ENCODE results near the gene OIT3.

OIT3 gene

DNA sequence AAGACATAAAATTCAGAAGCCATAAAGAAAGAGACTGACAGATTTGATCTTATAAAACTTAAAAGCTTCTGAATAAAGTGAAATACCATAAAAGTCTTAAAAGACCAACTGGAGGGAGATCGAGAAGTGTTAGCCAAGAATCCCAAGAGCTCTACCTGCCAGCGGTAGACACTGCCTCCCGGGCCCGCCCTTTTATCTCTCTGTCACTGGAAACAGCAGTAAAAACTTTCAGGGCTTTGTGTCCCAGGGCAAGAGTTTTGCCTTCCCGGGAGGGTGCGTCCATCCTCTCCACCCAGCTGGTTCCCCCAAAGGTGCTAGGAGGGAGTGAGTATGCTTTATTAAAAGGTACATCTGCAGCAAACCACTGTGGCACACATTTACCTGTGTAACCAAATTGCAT, 55.2 kb downstream of the OIT3 start:
- no peaks in the 10 kb centered on the region for H3K9me3 ChIP-seq (ENCODE audit: insufficient read depth, low read length)
- H3K9me2 ChIP-seq (replicated peaks; ENCODE audit: insufficient read depth, low read length), result no peaks in the 10 kb centered on the region
- no peaks in the 10 kb centered on the region for H3K79me2 ChIP-seq (ENCODE audit: insufficient read depth, low read length)
- no peak overlapping the region for H3K27ac ChIP-seq (ENCODE audit: low read depth, low read length)
- H3K27me3 ChIP-seq (ENCODE audit: low read length), result no peaks in the 10 kb centered on the region
- no peaks in the 10 kb centered on the region for H3F3A ChIP-seq (ENCODE audit: insufficient read depth)
- H2AFZ ChIP-seq (ENCODE audit: low read depth, low read length, severe bottlenecking), result no peak overlapping the region
- H3K4me3 ChIP-seq (ENCODE audit: insufficient read depth, low read length, poor library complexity, severe bottlenecking), result no peak overlapping the region
- H3K4me2 ChIP-seq (ENCODE audit: low read depth, low read length, poor library complexity, severe bottlenecking), result no peak overlapping the region
- no peak overlapping the region for H3K9ac ChIP-seq (ENCODE audit: low read length)
- TF ChIP-seq, protein P1, sequence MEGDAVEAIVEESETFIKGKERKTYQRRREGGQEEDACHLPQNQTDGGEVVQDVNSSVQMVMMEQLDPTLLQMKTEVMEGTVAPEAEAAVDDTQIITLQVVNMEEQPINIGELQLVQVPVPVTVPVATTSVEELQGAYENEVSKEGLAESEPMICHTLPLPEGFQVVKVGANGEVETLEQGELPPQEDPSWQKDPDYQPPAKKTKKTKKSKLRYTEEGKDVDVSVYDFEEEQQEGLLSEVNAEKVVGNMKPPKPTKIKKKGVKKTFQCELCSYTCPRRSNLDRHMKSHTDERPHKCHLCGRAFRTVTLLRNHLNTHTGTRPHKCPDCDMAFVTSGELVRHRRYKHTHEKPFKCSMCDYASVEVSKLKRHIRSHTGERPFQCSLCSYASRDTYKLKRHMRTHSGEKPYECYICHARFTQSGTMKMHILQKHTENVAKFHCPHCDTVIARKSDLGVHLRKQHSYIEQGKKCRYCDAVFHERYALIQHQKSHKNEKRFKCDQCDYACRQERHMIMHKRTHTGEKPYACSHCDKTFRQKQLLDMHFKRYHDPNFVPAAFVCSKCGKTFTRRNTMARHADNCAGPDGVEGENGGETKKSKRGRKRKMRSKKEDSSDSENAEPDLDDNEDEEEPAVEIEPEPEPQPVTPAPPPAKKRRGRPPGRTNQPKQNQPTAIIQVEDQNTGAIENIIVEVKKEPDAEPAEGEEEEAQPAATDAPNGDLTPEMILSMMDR (IDR thresholded peaks at IDR 0.05; ENCODE audit: insufficient read depth, low read length, poor library complexity, severe bottlenecking), result no peak
- no peak for TF ChIP-seq EZH2phosphoT487 (conservative IDR thresholded peaks at IDR 0.05; ENCODE audit: low read length)
- H4K20me1 ChIP-seq (ENCODE audit: low read depth, low read length), result no peaks in the 10 kb centered on the region; the same call in 1 of the 2 replicates
- no peaks in the 10 kb centered on the region for H3K36me3 ChIP-seq (ENCODE audit: low read length)

DNA sequence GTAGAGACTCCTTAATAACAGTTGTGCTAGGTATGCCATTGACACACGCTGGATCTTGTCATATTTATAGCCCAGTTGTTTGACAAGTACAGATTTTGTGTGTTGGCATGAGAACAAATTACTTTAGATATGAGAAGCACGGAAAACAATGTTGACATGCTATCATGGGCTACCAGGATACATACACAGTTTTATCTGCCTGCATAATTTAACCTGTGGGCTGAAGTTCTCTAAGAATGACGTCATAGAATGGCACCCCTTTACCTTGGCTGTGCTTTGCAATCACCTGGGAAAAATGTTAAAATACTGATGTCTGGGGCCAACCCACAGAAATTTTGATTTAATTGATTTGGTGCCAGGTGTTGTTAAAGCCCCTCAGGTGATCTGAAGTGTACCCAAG, 58.2 kb downstream of the OIT3 start:
- Histone ChIP-seq H3K36me3 (ENCODE audit: low read length) (no peaks in the 10 kb centered on the region), H3K79me2 (ENCODE audit: insufficient read depth, low read length) (no peaks in the 10 kb centered on the region), H4K20me1 (ENCODE audit: low read depth, low read length) (no peaks in the 10 kb centered on the region), H3K9ac (ENCODE audit: low read length) (no peak overlapping the region), H3K9me3 (ENCODE audit: insufficient read depth, low read length) (no peaks in the 10 kb centered on the region), H3F3A (ENCODE audit: insufficient read depth) (no peaks in the 10 kb centered on the region), H3K9me2 (replicated peaks; ENCODE audit: insufficient read depth, low read length) (no peaks in the 10 kb centered on the region), H3K27me3 (ENCODE audit: low read length) (no peaks in the 10 kb centered on the region), H3K4me2 (ENCODE audit: low read depth, low read length, poor library complexity, severe bottlenecking) (no peak overlapping the region), H2AFZ (ENCODE audit: low read depth, low read length, severe bottlenecking) (no peak overlapping the region), H3K27ac (ENCODE audit: low read depth, low read length) (no peak overlapping the region), H3K4me3 (ENCODE audit: insufficient read depth, low read length, poor library complexity, severe bottlenecking) (no peak overlapping the region)
- TF ChIP-seq EZH2phosphoT487 (conservative IDR thresholded peaks at IDR 0.05; ENCODE audit: low read length), result no peak
- TF ChIP-seq, protein P1 (IDR thresholded peaks at IDR 0.05; ENCODE audit: insufficient read depth, low read length, poor library complexity, severe bottlenecking), result no peak

DNA sequence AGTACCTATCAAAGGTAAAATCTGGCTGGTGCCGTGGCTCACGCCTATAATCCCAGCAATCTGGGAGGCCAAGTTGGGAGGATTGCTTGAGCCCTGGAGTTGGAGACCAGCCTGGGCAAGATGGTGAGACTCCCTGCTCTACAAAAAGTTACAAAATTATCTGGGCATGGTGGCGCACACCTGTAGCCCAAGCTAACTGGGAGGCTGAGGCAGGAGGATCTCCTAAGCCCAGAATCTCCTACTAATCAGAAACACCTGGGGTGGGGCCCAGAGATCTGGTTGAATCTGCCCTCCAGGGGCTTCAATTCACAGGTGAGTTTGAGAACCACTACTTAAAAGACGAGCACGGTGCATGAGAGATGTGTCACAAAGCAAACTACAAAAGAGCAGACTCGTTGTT, 58.6 kb downstream of the OIT3 start:
- H3K4me2 ChIP-seq (ENCODE audit: low read depth, low read length, poor library complexity, severe bottlenecking), result no peak overlapping the region
- H3K36me3 ChIP-seq (ENCODE audit: low read length), result no peaks in the 10 kb centered on the region
- no peak overlapping the region for H2AFZ ChIP-seq (ENCODE audit: low read depth, low read length, severe bottlenecking)
- no peak overlapping the region for H3K9ac ChIP-seq (ENCODE audit: low read length)
- no peak overlapping the region for H3K4me3 ChIP-seq (ENCODE audit: insufficient read depth, low read length, poor library complexity, severe bottlenecking)
- TF ChIP-seq, protein P1 (IDR thresholded peaks at IDR 0.05; ENCODE audit: insufficient read depth, low read length, poor library complexity, severe bottlenecking), result no peak
- TF ChIP-seq EZH2phosphoT487 (conservative IDR thresholded peaks at IDR 0.05; ENCODE audit: low read length), result no peak
- H3F3A ChIP-seq (ENCODE audit: insufficient read depth), result no peaks in the 10 kb centered on the region
- no peaks in the 10 kb centered on the region for H4K20me1 ChIP-seq (ENCODE audit: low read depth, low read length)
- no peaks in the 10 kb centered on the region for H3K27me3 ChIP-seq (ENCODE audit: low read length)
- H3K9me2 ChIP-seq (replicated peaks; ENCODE audit: insufficient read depth, low read length), result no peaks in the 10 kb centered on the region
- H3K9me3 ChIP-seq (ENCODE audit: insufficient read depth, low read length), result no peaks in the 10 kb centered on the region
- H3K27ac ChIP-seq (ENCODE audit: low read depth, low read length), result no peak overlapping the region
- no peaks in the 10 kb centered on the region for H3K79me2 ChIP-seq (ENCODE audit: insufficient read depth, low read length)
